H1 (cell line): ENCODE data around the gene ALDH1A3.

ENCODE experiments used
- ASH2L ChIP-seq: fragments of 200-600, 300-600 bp; sonication (generic); IDR thresholded peaks from one replicate; pipeline ENCODE4 v1.7.1; 2017; ENCODE audit warnings: low read length
- BACH1 ChIP-seq: IDR thresholded peaks from 2 replicates; pipeline ENCODE4 v1.6.1; 2012; ENCODE audit warnings: low read length, improper control_type of control experiment
- CREB1 ChIP-seq: IDR thresholded peaks from 2 replicates; pipeline ENCODE4 v1.6.1; 2012; ENCODE audit warnings: inconsistent platforms
- JUND ChIP-seq: IDR thresholded peaks from 2 replicates; pipeline ENCODE4 v1.6.1; 2011; ENCODE audit warnings: mild to moderate bottlenecking, improper control_type of control experiment, low read length
- MAFK ChIP-seq: IDR thresholded peaks from 2 replicates; pipeline ENCODE4 v1.6.1; 2012; ENCODE audit warnings: low read depth, mild to moderate bottlenecking, improper control_type of control experiment, low read length
- POLR2AphosphoS5 ChIP-seq: IDR thresholded peaks from 2 replicates; pipeline ENCODE4 v1.6.1; 2011; ENCODE audit warnings: low read depth, low read length
- SIN3A ChIP-seq, 2 experiments: IDR thresholded peaks in 1 of 2; conservative IDR thresholded peaks in 1 of 2; 2 replicates each; pipeline ENCODE4 v1.6.1; 2011 to 2012; ENCODE audit warnings: low read length in 2 of 2, improper control_type of control experiment in 1 of 2, low read depth in 1 of 2, mild to moderate bottlenecking in 1 of 2
- SP2 ChIP-seq: IDR thresholded peaks from 2 replicates; pipeline ENCODE4 v1.6.1; 2012; ENCODE audit warnings: mild to moderate bottlenecking, low read length, inconsistent platforms
- ZNF274 ChIP-seq: IDR thresholded peaks from 2 replicates; pipeline ENCODE4 v1.7.0; 2012; ENCODE audit warnings: low read length, borderline replicate concordance; ENCODE audit errors: extremely low read depth
- TF ChIP-seq, protein P1 (sequence below): IDR thresholded peaks from 2 replicates; pipeline ENCODE4 v1.6.1; 2012; ENCODE audit warnings: inconsistent platforms
- TF ChIP-seq, protein P2 (sequence below), 3 experiments: IDR thresholded peaks; 1 replicate in 2 of 3; 2 replicates in 1 of 3; pipeline versions ENCODE4 v1.5.1 to v1.6.1; 2011; ENCODE audit warnings: low read length in 3 of 3, mild to moderate bottlenecking in 3 of 3, inconsistent platforms in 2 of 3, low read depth in 1 of 3, moderate library complexity in 1 of 3; ENCODE audit not compliant: insufficient read depth in 1 of 3; ENCODE audit errors: control extremely low read depth in 1 of 3

- TF ChIP-seq ASH2L (no peak), ZNF274 (no peak), BACH1 (no peak), SIN3A (conservative IDR thresholded peaks at IDR 0.05 in 1 of 2, IDR thresholded peaks at IDR 0.05 in 1 of 2; ENCODE audit: low read depth in 1 of 2, low read length in 2 of 2) (no peak), POLR2AphosphoS5 (no peak), SP2 (no peak), CREB1 (no peak), JUND (no peak), MAFK (no peak)
- TF ChIP-seq, protein P1, sequence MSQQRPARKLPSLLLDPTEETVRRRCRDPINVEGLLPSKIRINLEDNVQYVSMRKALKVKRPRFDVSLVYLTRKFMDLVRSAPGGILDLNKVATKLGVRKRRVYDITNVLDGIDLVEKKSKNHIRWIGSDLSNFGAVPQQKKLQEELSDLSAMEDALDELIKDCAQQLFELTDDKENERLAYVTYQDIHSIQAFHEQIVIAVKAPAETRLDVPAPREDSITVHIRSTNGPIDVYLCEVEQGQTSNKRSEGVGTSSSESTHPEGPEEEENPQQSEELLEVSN, result no peak
- TF ChIP-seq, protein P2, sequence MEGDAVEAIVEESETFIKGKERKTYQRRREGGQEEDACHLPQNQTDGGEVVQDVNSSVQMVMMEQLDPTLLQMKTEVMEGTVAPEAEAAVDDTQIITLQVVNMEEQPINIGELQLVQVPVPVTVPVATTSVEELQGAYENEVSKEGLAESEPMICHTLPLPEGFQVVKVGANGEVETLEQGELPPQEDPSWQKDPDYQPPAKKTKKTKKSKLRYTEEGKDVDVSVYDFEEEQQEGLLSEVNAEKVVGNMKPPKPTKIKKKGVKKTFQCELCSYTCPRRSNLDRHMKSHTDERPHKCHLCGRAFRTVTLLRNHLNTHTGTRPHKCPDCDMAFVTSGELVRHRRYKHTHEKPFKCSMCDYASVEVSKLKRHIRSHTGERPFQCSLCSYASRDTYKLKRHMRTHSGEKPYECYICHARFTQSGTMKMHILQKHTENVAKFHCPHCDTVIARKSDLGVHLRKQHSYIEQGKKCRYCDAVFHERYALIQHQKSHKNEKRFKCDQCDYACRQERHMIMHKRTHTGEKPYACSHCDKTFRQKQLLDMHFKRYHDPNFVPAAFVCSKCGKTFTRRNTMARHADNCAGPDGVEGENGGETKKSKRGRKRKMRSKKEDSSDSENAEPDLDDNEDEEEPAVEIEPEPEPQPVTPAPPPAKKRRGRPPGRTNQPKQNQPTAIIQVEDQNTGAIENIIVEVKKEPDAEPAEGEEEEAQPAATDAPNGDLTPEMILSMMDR (IDR thresholded peaks at IDR 0.05; ENCODE audit: control extremely low read depth in 1 of 3, insufficient read depth in 1 of 3, low read depth in 1 of 3, low read length in 3 of 3), result no peak
These were observed 9.9 kb downstream of the ALDH1A3 start for GRCh38 chr15:100889385-100890050.
